GM19035 (cell line): ENCODE results near the gene NACC1.

Source experiments
- ATAC-seq: cut with Tn5 transposase; IDR thresholded peaks from one replicate; pipeline ENCODE4 v1.9.1; 2021; ENCODE audit not compliant: unreplicated experiment

The NACC1 gene

DNA sequence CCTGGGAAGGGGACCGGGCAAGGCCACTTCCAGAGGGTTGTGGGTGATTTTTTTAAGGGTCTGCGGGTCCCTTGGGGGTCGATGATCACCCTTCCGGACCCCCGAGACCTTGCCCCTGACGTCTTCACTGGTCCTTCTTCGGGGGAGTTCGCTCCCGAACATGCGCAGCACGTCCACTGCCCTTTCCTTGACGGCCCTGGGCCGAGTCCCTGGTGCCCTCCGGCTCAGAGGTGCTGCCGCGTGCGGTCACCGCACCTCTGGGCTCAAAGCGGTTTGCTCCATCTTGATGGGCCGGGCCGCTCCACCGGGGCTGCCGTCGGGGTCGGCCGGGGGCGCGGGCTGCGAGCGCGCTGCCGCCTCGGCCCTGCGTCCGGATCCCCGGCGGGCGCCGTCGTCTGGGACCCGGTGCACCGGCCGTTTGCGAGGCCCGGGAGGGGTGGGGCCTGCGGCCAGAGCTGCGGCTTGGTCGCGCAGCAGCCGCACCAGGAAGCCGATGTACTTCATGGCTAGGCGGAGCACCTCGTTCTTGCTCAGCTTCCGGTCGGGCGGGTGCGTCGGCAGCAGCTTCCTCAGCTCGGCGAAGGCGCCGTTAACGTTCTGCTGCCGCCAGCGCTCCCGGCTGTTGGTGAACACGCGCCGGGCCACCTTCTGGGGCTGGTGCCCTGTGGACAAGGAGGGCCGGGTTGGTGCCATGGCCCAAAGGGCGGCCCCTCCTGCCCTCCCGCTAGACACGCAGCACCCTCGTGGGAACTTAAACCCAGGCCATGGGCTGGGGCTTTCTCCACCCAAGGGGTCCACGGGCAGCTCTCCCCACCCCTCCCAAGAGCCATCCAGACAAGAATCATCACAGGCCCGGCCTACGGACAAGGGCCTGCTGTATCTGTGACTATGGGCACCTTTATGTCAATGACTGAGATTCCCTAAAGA lies 18.7 kb upstream of the NACC1 start:
- ATAC-seq = no peak

DNA sequence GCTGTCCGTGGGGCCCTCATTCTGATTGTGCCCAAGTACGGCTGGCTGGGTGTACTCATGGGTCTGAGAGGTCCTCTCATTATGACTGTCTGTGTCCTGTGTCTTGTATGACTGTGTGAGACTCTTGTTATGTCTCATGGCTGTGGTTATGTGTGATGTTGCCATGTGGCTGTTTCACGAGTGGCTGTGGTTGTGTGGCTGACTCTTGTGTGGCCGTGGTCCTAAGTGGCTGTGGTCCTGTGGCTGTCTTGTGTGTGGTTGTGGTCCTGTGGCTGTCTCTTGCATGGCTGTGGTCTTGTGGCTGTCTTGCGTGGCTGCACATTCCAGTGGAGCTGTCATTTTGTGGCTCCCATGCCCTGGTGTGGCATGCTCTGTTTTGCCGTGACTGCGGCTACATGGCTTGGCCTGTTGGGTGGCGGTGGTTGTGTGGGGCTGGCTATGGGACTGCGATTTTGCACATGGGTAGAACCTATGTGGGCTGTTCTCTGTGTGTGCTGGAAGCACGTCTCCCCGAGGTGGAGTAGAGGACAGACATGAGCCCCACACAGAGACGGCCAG lies 18.0 kb upstream of the NACC1 start:
- peak; percentile 36 for ATAC-seq

DNA sequence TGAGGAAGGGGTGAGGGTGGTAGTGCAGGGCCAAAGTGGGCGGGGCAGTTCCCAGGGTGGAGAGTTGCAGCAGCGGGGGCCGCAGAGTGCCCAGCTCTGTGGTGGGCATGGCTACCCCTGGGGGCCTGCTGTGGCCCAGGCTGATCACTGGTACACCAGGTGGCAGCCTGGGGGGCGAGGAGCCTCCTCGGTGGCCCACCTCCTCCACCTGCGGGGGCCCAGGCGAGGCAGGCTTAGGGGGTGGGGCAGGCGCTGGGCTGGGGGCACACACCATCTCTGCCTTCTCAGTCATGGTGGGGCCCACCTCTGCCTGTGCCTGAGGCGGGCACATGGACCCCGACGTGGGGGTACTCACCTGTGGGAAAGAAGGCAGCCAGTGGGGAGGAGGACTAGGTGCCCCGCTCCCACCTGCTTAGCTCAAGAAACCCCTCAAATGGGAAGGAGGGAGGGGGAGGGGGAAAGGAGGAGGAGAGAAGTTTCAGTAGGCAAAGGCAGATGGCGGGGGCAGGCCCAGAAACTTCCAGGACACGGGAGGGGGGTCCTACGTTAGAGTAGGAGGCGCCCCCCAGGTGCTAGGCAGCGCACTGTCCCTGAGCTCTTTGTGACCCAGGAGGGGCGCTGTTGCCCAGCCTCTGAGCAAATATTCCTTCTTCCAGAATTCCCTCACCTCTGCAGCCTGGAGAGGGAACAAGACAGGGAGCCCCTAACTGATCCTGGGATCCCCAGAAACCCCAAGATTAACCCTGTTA lies 17.0 kb upstream of the NACC1 start:
- no peak for ATAC-seq

DNA sequence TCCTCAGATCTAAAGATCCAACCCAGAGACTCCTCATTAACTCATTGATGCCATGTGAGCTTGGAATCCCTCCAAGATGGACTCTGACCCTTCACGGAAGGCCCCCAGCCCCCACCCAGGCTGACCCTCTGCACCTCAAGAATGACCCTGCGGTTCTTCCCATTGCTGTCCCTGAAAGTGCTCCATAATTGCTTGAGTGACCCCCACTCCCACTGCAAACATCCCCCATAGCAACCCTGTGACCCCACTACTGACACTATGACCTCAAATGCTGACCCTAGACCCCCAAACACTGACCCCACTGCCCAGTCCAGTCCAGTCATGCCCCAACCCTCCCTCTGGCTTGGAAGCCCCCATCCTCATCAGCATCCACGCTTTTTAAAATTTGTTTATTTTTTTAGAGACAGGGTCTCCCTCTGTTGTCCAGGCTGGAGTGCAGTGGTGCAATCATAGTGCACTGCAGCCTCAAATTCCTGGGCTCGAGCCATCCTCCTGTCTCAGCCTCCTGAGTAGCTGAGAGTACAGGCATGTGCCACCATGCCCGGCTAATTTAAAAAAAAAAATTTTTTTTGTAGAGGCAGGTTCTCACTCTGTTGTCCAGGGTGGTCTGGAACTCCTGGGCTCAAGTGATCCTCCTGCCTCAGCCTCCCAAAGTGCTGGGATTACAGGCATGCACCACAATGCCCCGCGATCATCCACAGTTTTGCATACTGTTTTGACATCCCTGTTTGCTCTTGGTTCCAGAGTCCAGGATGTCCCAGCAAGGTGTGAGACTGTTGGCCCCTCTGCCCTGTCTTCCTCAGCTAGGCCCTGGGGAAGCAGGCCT lies 16.3 kb upstream of the NACC1 start:
- no peak for ATAC-seq

DNA sequence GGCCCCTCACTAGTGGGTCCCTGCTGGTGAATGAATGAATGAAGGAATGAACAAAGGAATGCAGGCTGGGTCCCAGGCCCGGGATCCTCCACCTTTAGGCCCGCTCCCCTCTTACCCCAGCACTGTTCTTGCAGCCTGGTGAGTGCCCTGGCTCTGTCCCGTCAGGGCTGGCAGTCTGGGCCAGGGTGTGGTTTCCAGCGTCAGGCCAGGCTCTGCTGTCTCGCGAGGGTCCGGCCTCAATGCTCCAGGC lies 15.7 kb upstream of the NACC1 start:
- no peak for ATAC-seq

DNA sequence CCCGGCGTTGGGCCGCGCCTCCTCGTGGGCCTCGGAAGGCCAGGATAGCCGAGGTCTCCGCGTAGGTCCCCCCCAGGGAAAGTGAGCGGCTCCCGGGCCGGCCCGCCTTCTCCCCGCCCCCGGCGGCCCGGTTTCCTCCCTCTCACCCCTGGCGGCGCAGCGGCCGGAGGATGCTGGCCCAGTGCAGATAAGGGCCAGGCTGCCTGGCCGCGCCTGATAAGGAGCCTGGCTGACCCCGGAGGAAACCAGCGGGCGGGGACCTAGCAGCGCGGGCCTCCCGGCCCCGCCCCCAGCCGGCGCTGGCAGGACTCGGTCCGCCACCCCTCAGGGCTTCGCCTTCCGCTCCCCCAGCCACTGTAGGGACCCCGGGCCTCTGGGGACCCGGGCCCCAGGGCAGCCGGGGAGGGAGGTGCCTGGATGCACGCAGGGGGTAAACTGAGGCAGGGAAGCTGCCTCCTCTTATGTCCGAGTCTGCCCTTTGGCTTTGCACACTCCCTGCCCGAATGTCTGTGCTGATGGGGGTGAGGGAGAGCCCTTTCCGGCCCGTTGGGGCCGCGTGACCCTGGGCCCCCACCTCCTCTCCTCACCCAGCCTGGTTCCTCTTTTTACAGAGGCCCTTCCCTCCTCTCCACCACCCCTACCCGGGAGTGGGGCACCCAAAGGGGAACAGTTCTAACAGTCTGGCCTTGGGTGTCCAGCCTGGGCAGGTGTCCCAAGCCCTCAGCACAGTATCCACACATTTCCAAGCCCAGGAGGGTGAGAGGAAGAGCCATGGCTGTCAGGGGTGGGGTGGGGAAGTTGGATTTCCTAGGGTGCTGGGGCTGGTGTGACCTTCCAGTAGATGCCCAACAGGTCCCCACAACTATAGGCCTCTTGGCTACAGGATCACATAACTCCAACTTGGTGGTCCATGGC lies 15.1 kb upstream of the NACC1 start, which contains the start of gene LYL1:
LYL1 (minus strand) TSS at position 193 of the 915 bp plus-strand sequence. CDS start 1,687 bp downstream, outside the sequence.
- peak; percentile 38 for ATAC-seq

DNA sequence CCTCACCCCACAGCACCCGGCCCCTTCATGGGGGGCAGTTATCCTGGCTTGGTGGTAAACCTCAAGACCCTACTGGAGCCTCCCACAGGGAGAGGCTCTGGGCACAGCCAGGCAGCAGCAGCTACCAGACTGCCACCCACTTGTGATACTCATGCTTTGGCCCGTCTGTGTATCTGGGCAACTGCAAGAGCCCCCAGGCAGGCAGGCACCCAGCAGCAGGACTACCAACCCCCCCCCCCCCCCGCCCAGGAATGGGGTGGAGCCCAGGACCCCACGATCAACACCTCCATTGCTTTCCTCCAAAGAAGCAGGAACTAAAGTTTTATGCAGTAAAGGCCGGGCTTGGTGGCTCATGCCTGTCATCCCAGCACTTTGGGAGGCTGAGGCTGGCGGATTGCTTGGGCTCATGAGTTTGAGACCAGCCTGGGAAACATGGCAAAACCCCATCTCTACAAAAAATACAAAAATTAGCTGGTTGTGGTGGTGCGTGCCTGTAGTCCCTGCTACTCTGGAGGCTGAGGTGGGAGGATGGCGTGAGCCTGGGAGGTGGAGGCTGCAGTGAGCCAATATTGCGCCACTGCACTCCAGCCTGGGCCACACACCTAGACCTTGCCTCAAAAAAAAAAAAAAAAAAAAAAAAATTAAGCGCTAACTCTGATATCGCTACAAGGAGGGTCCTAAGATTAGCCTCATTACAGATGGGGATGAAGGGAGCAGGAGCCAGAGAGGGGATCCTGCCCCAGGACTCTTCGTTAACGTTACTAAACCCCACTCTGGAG lies 14.3 kb upstream of the NACC1 start:
- no peak for ATAC-seq

DNA sequence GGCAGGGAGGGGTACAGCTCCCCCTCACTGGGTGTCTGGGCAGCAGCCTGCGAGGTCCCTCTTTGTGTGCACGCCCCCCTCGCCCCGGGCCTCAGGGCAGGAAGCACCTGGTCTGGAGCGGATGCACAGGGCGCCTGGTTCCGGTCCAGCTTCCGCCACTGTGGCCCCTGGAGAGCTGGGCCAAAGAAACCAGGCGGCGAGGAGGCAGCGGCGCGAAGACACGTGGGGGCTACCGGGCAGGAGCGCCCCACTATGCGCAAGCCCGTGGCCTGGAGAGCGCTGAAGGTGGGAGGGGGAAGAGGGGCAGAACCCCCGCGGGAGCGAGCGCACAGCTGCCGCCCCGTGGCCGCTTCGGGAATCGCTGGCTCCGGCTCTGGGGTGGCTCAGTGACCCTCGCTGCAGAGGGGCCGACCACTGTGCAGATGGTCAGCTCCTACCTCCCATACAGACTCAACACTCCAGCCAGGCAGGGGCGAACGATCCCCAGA lies 13.7 kb upstream of the NACC1 start:
- peak; percentile 35 for ATAC-seq

DNA sequence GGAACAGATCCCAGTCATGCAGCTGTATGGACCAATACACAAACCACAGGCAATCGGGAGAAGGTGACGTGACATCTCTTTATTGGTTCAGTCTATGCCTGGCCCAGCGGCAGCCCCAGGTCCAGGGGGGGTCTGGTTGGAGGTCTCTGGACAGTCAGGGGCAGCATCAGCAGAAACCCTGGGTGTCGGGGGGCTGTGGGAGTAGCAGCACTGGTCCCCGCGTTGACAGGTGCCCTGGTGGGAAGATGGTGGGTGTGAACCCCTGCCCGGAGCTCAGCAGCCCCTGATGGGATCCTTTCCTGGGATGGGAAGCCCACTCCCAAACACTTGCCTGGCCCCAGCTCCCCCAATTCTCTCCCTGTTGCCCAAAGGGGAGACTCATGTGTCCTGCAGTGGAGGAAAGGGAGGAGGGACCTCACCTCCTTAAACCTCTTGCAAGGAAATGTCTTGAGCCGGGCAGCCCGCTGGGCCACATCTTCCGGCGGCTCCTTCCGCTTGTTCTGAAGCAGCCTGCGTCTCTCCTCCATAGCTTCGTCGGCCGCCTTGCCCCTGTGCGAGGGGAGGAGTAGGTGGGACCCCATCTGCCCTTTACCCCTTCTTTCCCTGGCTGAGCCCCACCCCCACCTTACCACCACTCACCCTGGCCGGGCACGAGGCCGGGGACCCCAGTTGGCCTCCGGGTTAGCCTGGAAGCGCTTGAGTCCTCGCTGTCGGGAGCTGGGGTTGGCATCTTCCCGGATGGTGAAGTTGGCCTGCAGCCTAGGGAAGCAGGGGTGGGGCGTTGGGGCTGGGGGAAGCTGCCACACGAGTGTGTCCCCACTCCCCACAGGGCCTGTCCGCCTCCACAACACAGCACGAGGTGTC lies 13.0 kb upstream of the NACC1 start:
- ATAC-seq = no peak

DNA sequence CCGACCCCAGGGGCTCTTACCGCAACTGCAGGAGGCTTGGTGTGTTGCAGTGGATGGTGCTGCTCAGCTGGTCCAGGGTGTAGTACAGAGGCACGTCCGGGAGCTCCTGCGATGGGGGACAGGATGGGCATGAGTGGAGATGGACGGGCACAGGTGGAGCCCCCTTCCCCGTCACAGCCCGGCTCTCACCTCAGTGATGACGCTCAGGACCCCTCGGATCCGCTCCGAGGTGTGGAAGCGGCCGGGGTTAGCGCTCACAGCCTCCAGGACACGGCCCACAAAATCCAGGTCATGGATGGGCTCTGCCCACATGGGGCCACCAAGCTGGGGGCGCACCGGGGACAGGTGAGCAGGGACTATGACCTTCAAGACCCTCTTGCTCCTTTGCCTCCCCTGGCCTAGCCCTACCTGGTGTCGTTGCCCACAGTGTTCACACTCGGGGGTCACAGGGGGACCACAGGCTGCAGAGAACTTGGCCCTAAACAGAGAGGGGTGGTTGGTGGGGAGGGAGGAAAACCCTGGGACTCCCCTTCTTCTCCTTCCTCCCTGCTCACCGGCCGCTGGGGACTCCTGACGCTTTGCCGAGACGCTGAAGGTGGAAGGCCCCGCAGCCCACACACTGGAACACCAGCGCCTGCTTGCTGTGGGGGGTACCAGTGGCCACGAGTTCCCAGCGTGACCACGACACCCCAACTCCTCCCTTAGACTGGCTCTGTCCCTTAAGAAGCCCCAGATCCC lies 8.5 kb upstream of the NACC1 start:
- no peak for ATAC-seq

DNA sequence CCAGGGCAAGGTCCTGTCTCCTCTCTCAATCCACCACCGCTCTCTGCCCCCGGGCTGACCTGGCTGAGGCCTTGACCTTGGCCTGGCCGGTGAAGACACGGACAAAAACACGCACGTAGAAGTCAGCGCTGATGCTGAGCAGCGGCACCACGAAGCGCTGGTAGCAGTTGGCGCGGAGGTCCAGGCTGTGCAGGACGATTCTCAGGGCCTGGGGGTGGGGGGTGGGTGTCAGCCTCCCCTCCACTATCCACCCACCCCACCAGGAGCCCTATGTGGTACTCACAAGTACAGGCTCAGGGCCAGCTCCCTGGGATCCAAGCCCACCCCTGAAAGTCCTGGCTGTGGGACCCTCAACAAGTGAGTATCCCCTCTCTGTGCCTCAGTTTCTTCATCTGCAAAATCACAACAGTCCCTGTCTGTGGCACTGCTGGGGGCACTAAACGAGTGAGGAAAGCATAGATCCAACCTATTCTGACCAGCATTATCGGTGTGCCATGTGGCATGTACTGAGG lies 7.9 kb upstream of the NACC1 start:
- no peak for ATAC-seq

DNA sequence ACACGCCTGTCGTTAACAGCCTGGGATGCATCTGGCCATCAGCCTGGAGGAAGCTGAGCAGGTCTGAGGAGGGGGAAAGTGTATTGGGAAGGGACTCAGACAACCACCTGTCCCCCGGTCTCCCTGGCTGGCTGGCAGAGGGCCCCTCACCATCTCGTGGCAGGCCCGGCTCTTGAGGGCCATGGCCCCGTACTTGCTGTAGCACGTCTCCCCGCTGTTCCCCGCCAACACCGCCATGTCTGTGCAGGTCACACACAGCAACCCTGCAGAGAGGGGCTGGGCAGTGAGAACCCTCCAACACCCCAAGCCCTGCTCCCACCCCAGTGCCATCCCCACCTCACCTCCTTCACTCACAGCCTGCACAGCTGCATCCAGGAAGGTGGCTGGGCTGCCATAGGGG lies 5.5 kb upstream of the NACC1 start:
- ATAC-seq = no peak

DNA sequence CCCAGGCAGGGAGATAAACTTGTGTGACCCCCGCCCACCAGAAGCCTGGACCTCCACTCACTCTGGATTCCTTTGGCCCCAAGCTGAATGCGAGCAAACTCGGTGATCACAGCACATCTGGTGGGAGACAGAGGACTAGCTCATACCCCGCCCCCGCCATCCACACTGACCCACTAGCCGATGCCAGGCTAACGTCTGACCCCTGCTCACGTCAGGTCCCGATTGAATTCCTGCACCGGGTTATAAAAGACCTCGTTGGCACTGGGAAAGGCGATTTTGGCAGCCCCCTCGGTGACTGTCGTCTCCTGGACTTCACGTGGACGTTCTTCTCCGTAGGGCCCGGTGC lies 2.2 kb upstream of the NACC1 start:
- no peak for ATAC-seq

DNA sequence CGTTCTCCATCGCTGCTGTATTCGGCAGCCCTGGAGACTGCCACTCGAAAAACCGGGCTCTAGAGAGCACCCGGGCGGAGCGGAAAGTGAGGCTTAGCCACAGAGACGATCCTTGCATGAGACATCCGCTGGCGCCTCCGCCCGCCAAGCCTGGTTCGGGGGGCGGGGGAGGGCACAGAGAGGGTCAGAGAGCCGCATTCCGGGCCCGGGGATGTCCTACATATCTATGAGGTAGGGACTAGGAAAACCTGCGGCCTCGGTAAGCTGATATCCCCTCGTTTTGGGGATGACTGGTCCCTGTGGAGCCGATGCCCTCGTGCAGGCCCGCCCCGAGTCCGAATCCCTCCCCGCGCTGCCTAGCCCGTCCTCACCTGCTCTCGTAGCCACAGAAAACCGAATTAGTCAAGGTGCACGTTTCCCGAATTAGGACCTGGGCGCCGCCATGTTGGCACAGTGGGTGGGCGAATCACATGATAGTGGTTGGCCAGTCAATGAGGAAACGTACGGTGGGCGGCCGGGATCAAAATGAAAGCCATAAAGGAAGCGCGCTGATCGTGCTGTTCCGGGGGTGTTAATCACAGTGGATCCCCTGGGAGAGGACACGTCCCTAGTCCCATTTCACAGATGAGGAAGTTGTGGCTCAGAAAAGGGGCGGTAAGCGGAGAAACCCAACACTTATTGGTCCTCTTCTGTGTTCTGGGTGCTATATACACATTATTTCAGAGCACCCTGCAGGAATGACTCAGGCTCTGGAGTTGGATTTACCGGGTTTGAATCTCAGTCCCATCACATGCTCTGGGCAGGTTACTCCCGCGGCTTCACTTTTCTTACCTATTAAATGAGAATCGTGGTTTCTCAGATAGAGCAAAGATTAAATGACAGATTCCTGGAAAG lies 1.5 kb upstream of the NACC1 start, which contains the start of gene TRMT1:
TRMT1 (minus strand) TSS at position 459 of the 894 bp plus-strand sequence; CDS start at position 118, 341 bp downstream.
- peak; percentile 55 for ATAC-seq

DNA sequence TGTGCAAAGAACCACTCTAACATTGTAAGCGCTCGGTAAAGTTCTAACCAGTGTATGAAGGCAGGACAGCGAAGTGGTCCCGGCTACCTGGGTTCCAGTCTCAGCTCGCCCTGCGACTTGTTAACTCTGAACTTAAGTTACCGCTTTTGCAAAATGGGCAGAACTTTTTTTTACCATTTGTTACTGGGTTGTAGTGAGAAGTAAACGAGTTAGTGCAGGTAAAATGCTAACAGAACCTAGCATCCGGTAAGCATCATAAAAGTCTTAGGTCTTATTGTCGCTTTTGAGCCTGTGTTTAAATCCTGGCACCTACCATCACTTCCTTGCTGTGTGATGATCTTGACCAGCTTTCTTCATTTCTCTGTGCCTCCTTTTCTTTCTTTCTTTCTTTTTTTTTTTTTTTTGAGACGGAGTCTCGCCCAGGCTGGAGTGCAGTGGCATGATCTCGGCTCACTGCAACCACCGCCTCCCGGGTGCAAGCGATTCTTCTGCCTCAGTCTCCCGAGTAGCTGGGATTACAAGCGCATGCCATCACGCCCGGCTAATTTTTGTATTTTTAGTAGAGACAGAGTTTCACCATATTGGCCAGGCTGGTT lies 790 bp upstream of the NACC1 start:
- no peak for ATAC-seq
